Activated CD4-positive, alpha-beta T cell treated with anti-CD3 and anti-CD28 coated beads, Interleukin-2, amount 50 U/mL, for 4 hours (primary cell): ENCODE data around the gene PCSK4.

Experiments used
- DNase-seq, 2 experiments: peaks; one replicate each; pipeline ENCODE4 v3.0.0-alpha.2; 2020

The PCSK4 gene

DNA sequence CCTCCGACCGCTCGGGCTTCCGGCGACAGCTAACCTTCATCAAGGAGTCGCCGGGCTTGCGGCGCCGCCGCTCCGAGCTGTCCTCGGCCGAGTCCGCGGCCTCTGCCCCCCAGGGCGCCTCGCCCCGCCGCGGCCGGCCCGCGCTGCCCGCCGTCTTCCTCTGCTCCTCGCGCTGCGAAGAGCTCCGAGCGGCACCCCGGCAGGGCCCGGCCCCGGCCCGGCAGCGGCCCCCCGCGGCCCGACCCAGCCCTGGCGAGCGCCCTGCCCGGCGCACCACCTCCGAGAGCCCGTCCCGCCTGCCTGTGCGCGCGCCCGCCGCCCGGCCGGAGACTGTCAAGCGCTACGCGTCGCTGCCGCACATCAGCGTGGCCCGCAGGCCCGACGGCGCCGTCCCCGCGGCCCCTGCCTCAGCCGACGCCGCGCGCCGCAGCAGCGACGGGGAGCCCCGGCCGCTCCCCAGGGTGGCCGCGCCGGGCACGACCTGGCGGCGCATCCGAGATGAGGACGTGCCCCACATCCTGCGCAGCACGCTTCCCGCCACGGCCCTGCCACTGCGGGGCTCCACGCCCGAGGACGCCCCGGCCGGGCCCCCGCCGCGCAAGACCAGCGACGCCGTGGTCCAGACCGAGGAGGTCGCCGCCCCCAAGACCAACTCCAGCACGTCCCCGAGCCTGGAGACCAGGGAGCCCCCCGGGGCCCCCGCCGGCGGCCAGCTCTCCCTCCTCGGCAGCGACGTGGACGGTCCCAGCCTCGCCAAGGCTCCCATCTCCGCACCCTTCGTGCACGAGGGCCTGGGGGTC, 20.7 kb downstream of the PCSK4 start:
- no peak for DNase-seq

DNA sequence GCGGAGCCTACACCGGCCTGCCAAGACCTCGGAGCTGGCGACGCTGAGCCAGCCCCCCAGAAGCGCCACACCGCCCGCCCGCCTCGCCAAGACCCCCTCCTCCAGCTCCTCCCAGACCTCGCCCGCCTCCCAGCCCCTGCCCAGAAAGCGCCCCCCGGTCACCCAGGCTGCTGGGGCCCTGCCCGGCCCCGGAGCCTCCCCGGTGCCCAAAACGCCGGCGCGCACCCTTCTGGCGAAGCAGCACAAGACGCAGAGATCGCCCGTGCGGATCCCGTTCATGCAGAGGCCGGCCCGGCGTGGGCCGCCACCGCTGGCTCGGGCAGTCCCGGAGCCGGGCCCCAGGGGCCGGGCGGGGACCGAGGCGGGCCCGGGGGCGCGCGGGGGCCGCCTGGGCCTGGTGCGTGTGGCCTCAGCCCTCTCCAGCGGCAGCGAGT, 21.3 kb downstream of the PCSK4 start:
- DNase-seq: no peak

DNA sequence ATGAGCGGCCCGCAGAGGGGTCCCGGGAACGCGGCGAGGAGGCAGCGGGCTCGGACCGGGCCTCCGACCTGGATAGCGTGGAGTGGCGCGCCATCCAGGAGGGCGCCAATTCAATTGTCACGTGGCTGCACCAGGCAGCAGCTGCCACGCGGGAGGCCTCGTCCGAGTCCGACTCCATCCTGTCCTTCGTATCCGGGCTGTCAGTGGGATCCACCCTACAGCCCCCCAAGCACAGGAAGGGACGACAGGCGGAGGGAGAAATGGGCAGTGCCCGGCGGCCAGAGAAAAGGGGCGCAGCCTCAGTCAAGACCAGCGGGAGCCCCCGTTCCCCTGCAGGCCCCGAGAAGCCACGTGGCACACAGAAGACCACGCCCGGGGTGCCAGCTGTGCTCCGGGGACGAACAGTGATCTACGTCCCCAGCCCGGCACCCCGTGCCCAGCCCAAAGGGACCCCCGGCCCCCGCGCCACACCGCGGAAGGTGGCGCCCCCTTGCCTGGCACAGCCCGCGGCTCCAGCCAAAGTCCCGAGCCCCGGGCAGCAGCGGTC, 21.8 kb downstream of the PCSK4 start:
- no peak for DNase-seq

DNA sequence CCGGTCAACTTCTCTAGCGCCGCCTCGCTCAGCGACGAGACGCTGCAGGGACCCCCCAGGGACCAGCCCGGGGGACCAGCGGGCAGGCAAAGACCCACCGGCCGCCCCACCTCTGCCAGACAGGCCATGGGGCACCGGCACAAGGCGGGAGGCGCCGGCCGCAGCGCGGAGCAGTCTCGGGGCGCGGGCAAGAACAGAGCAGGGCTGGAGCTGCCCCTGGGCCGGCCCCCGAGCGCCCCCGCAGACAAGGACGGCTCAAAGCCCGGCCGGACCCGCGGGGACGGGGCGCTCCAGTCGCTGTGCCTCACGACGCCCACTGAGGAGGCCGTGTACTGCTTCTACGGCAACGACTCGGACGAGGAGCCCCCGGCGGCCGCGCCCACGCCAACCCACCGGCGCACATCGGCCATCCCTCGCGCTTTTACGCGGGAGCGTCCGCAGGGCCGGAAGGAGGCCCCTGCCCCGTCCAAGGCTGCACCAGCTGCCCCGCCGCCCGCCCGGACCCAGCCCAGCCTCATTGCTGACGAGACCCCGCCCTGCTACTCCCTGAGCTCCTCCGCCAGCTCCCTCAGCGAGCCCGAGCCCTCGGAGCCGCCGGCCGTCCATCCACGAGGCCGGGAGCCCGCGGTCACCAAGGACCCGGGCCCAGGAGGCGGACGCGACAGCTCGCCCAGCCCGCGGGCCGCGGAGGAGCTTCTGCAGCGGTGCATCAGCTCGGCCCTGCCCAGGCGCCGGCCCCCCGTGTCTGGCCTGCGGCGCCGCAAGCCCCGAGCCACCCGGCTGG, 22.5 kb downstream of the PCSK4 start:
- no peak for DNase-seq

DNA sequence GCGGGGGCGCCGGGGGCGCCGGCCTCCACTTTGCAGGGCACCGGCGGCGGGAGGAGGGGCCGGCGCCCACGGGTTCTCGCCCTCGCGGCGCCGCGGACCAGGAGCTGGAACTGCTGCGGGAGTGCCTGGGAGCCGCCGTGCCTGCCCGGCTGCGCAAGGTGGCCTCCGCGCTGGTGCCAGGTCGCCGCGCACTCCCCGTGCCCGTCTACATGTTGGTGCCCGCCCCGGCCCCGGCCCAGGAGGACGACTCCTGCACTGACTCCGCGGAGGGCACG, 23.0 kb downstream of the PCSK4 start:
- DNase-seq: no peak

DNA sequence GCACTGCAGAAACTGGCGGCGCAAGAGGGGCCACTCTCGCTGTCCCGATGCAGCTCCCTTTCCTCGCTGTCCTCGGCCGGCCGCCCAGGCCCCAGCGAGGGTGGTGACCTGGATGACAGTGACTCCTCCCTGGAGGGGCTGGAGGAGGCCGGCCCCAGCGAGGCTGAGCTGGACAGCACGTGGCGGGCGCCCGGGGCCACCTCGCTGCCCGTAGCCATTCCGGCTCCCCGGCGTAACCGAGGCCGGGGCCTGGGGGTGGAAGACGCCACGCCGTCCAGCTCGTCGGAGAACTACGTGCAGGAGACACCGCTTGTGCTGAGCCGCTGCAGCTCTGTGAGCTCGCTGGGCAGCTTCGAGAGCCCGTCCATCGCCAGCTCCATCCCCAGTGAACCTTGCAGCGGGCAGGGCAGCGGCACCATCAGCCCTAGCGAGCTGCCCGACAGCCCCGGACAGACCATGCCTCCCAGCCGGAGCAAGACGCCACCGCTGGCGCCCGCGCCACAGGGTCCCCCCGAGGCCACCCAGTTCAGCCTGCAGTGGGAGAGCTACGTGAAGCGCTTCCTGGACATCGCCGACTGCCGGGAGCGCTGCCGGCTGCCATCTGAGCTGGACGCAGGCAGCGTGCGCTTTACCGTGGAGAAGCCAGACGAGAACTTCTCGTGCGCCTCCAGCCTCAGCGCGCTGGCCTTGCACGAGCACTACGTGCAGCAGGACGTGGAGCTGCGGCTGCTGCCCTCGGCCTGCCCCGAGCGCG, 23.5 kb downstream of the PCSK4 start:
- no peak for DNase-seq

DNA sequence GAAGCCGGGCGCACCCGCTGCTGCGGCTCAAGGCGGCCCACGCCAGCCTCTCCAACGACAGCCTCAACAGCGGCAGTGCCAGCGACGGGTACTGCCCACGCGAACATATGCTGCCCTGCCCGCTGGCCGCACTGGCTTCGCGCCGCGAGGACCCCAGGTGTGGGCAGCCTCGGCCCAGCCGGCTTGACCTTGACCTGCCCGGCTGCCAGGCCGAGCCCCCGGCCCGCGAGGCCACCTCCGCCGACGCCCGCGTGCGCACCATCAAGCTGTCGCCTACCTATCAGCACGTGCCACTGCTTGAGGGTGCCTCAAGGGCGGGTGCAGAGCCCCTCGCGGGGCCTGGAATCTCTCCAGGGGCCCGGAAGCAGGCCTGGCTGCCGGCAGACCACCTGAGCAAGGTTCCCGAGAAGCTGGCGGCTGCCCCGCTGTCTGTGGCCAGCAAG, 24.1 kb downstream of the PCSK4 start:
- no peak for DNase-seq

DNA sequence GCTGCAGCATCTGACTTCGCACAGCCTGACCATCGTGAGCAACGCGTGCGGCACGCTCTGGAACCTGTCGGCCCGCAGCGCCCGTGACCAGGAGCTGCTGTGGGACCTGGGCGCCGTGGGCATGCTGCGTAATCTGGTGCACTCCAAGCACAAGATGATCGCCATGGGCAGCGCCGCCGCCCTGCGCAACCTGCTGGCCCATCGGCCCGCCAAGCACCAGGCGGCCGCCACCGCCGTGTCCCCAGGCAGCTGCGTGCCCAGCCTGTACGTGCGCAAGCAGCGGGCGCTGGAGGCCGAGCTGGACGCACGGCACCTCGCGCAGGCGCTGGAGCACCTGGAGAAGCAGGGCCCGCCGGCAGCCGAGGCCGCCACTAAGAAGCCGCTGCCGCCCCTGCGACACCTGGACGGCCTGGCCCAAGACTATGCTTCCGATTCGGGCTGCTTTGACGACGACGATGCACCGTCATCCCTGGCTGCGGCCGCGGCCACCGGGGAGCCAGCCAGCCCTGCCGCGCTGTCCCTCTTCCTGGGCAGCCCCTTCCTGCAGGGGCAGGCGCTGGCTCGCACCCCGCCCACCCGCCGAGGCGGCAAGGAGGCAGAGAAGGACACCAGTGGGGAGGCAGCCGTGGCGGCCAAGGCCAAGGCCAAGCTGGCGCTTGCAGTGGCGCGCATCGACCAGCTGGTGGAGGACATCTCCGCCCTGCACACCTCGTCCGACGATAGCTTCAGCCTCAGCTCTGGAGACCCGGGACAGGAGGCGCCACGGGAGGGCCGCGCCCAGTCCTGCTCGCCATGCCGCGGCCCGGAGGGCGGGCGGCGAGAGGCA, 24.7 kb downstream of the PCSK4 start:
- DNase-seq: no peak

DNA sequence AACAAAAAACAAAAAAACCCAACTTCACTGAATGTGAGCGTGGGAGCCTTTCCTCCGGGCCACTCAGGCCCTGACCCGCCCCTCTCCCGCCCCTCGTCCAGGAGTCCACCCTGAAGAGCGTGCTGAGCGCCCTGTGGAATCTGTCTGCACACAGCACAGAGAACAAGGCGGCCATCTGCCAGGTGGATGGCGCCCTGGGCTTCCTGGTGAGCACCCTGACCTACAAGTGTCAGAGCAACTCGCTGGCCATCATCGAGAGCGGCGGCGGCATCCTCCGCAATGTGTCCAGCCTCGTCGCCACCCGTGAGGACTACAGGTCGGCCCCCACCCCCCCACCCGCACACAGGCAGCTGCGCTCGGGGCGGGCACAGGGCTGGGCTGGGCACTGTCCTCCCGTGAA, 28.3 kb downstream of the PCSK4 start:
- DNase-seq: no peak

DNA sequence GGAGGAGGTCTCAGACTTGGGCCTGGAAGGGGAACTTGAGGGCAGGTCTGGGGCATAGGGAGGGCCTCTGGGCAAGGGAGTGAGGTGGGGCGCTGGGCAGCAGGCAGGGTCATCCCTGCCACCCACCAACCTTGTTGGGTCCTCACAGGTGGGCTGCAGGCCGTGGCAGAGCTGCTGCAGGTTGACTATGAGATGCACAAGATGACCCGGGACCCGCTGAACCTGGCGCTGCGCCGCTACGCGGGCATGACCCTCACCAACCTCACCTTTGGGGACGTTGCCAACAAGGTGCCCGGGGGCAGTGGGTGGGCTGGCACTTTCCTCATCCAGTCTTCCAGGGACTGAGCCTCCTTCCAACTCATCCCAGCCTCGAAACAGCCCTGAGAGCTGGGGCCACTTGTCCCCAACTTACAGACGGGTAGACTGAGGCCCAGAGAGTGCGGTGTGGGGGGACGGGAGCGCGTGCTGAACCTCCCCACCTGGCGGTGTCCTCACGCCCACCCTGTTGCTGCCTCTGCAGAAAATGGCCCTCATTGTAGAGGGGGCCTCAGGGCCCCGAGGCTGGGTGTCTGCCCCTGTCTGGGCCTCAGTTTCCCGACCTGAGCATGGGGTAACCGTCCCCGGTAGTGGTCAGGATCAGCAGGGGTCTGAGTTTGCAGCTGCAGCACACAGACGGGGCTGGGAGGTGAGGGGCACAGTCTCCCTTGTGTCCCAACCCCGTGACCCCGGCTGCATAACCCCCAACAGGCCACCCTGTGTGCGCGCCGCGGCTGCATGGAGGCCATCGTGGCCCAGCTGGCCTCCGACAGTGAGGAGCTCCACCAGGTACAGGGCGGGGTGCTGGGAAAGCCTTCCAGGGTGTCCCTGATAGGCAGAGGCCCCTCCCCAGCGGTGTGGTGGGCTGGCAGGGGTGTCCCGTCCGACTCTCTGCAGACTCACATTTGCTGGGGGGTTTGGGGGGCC, 29.8 kb downstream of the PCSK4 start:
- no peak for DNase-seq

DNA sequence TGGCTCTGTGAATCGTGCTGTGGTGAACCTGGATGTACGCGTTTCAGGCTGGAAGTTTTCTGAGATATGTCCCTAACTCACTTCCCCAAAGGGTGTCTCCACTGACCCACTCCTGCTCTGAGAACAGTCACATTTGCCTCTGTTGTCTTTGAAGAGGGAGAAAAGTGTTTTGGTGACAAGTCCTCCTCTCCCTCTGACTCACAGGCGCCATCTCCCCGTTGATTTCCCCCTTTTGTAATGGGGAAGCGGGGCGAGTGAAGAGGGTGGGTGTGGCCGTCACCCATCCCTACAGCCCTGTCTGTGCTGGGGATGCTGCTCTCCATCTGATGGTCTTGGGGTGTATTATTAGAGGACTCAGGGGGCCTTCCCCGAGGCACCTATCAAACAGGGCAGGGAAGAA, 30.7 kb downstream of the PCSK4 start:
- no peak for DNase-seq

DNA sequence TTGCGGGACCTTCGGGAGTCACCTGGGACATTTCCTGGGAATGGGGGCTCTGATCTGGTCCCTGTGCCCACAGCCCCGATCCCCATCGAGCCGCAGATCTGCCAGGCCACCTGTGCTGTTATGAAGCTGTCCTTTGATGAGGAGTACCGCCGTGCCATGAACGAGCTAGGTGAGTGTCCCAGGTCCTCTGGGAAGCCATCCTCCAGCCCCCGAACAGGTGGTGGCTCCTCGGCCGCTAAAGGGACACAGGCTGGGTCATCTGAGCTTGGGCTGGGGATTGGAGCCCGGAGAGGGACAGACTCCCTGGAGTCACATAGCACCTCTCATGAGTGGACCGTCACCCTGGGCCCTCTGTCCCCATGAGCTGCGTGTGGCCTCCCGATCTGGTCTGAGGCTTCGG, 32.3 kb downstream of the PCSK4 start:
- no peak for DNase-seq

DNA sequence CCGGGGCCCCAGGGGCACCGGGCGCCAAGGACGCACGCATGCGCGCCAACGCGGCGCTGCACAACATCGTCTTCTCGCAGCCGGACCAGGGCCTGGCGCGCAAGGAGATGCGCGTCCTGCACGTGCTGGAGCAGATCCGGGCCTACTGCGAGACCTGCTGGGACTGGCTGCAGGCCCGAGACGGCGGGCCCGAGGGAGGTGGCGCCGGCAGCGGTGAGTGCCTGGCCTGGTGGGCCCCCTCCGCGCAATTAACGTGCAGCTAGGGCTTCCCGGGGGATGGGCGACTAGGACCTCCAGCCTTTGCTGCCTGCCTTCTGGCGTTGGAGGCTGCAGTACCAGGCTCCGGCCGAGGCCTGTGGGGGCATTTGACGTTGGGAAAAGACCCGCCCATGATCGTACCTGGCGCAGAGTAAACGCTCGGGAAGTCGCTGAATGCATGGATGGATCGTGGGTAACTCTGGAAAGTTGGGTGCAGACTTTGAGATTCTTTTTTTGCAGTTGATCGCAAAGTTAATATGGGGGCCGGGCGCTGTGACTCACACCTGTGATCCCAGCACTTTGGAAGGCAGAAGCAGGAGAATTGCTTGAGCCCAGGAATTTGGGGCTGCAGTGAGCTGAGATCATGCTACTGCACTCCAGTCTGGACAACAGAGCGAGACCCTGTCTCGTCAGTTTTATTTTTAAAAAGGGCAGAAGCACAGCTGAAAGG, 33.0 kb downstream of the PCSK4 start:
- no peak for DNase-seq

DNA sequence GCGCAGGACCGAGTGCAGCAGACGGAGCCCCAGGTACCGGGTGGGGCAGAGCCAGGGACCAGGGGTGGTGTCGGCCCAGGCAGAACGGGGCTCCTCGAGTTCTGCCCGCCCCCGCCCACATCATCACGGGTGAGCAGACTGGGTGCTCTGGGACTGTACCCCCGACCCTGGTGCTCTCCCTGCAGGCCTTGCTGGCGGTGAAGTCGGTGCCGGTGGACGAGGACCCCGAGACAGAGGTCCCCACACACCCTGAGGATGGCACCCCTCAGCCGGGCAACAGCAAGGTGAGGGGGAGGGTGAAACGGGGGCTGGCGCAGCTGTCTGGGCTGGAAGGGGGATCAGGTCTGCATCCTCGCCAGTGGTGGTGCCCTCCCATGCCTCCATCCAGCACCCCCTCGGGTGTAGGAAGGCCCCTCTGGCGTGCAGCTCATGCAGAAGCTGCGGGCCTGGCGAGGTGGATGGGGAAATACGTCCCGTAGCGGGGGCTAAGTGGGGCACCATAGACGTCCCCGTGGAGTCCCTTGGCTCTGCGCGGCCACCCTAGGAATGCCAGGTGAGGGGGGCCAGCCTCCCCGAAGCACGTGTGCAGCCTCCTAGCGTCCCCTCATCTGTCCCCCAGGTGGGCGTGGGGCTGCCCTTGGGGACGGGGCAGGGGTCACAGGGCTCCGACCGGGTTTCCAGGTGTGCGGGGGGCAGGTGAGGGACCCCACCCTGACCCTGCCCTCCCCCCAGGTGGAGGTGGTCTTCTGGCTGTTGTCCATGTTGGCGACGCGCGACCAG, 33.8 kb downstream of the PCSK4 start:
- no peak for DNase-seq

DNA sequence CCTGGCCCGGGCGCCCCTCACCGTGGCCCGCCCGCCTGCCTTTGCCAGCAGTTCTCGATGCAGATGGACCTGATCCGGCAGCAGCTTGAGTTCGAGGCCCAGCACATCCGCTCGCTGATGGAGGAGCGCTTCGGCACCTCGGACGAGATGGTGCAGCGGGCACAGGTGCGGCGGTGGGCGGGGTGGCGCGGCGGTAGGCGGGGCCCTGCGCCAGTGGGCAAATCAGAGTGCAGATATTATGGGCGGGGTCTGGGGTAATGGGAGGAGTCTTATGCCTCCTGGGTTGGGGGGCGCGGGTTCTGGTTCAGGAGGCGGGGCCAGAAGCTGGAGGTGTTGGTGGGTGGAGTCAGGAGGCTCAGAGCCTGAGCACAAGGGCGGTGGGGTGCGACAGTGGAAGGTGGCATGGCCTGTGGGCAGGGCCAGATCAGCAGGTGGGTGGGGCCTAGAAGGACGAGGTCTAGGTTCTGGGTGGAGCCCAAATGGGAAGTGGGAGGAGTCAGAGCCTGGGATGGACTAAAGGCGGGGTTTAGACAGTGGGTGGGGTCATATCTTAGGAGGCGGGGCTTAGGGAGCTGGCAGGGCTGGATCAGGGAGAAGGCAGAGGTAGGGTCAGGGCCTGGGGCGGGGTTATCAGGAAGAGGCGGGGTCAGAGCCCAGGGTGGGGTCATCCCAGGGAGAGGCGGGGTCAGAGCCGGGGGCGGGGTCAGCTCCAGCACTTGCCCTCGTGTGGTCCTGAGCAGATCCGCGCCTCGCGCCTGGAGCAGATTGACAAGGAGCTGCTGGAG, 34.6 kb downstream of the PCSK4 start:
- no peak for DNase-seq

DNA sequence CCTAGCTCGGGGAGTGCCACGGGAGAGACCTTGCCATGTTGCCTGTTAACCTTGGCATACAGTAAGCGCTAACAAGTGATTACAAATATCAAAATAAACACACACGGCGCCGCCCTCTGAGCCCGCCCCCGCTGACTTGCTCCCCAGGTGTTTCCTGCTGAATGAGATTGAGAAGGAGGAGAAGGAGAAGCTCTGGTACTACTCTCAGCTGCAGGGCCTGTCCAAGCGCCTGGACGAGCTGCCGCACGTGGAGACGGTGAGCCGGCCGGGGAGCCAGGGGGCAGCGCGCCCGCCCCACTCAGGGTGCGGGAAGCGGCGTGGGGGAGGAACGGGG, 35.2 kb downstream of the PCSK4 start:
- no peak for DNase-seq

DNA sequence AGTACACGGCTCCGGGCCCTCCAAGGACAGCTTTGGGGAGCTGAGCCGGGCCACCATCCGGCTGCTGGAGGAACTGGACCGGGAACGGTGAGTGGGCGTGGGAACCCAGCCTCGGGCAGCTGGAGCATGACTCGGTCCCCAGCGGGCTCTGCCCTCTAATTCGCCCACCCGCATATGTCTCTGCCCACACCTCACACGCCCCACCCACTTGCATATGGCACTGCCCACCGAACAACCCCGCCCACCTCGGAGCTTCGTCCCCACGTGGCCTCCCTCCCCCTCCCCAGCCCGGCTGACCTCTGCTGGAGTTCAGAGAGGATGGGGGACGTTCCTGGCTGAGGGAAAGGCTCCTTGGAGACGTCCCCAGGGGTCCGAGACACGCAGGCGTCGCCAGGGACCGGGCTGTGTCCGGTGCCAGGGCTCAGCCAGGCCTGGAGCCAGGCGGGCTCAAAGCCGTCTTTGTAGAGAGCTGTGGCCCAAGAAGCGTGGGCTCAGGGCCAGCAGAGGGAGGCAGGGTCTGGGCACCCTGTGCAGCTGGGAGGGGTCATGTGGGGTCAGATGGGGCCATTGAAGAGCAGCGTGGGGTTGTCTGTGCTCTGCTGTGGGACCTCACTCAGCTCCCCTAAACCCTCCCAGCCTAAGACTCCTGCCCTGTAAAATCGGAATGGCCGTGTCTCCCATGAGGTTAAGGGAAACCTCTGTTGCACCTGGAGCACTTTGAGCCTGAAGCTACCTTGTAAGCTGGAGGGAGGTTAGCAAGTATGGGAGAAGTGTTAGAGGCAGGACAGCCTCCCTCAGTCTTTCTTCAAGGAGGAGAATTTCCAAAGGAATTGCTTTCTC, 36.4 kb downstream of the PCSK4 start:
- DNase-seq: no peak
